Measurements from ENCODE around the gene MYLK2.

- no peak for TF ChIP-seq CTCF (IDR thresholded peaks at IDR 0.05)
- TF ChIP-seq POLR2A (IDR thresholded peaks at IDR 0.05) = no peak
These were observed 37.4 kb downstream of the MYLK2 start for GRCh38 chr20:31856516-31856915.
